B cell (primary cell): ENCODE measurements around the gene GATA1. TPM values are rescaled to one million over a fixed set of nuclear protein-coding genes. Genes with fewer than 3 reads are reported as not detected.

ENCODE experiments used
- ATAC-seq: fragments of 200-7000 bp; cut with Tn5 transposase; one replicate; pipeline ENCODE4 v1.10.0; 2021; ENCODE audit warnings: low read depth, mild to moderate bottlenecking, moderate number of reproducible peaks, moderate library complexity
- CTCF ChIA-PET: fragments of 350-600 bp; sonication (Branson Sonifier 250); formaldehyde crosslinking; loops from one replicate; lab custom pipeline; 2021; ENCODE audit warnings: antibody characterized with exemption, inconsistent platforms; lab: Charles Lee
- POLR2A ChIA-PET: fragments of 350-600 bp; sonication (Branson Sonifier 250); formaldehyde crosslinking; loops from one replicate; lab custom pipeline; 2021; ENCODE audit warnings: antibody characterized with exemption; lab: Charles Lee
- DNase-seq: peaks from one replicate; pipeline ENCODE4 v3.0.0; 2013
- H2AFZ ChIP-seq: 2 replicates; pipeline ENCODE4 v1.6.1; 2012; ENCODE audit warnings: mild to moderate bottlenecking, low read depth, low read length; ENCODE audit not compliant: insufficient read depth, poor library complexity, severe bottlenecking
- H3K27ac ChIP-seq, 2 donors: 1 replicate in 1 of 2; 2 replicates in 1 of 2; pipeline ENCODE4 v1.5.1; 2012 to 2013; ENCODE audit warnings: low read length in 2 of 2, mild to moderate bottlenecking in 2 of 2, moderate library complexity in 1 of 2
- H3K27me3 ChIP-seq, 4 experiments: fragments of 200-600 bp in 1 of 4; sonication (generic) in 1 of 4; replicated peaks in 1 of 4; 1 replicate in 2 of 4; 2 replicates in 2 of 4; pipeline versions ENCODE4 v1.6.1 to v1.7.0; 2013 to 2016; ENCODE audit warnings: low read length in 3 of 4, mild to moderate bottlenecking in 2 of 4, mixed read lengths in 1 of 4, moderate library complexity in 1 of 4; ENCODE audit not compliant: insufficient read depth in 4 of 4, control insufficient read depth in 3 of 4; ENCODE audit errors: control extremely low read depth in 1 of 4
- H3K36me3 ChIP-seq, 2 experiments: replicated peaks in 1 of 2; 1 replicate in 1 of 2; 2 replicates in 1 of 2; pipeline versions ENCODE4 v1.6.1 to v1.7.1; 2013; ENCODE audit warnings: low read length in 1 of 2; ENCODE audit not compliant: insufficient read depth in 2 of 2, control insufficient read depth in 1 of 2; ENCODE audit errors: control extremely low read depth in 1 of 2, extremely low read depth in 1 of 2
- H3K4me1 ChIP-seq, 2 donors: fragments of 200-600 bp in 1 of 2; sonication (generic) in 1 of 2; 1 replicate in 1 of 2; 2 replicates in 1 of 2; pipeline versions ENCODE4 v1.5.1 to v1.6.1; 2013 to 2017; ENCODE audit warnings: low read length in 2 of 2; ENCODE audit not compliant: control insufficient read depth in 2 of 2, insufficient read depth in 2 of 2
- H3K4me2 ChIP-seq: replicated peaks from 2 replicates; pipeline ENCODE3; 2012; ENCODE audit warnings: mild to moderate bottlenecking, low read depth, low read length; ENCODE audit not compliant: poor library complexity, severe bottlenecking
- H3K4me3 ChIP-seq, 5 experiments: fragments of 200-600 bp in 1 of 5; sonication (generic) in 1 of 5; 1 replicate in 3 of 5; 2 replicates in 2 of 5; pipeline versions ENCODE4 v1.5.1 to v1.7.0; 2011 to 2016; ENCODE audit warnings: low read length in 4 of 5, mild to moderate bottlenecking in 4 of 5, low read depth in 2 of 5, control low read depth in 1 of 5, moderate library complexity in 1 of 5; ENCODE audit not compliant: insufficient read depth in 1 of 5; ENCODE audit errors: control extremely low read depth in 1 of 5, extremely low read depth in 1 of 5
- H3K79me2 ChIP-seq: fragments of 200-600 bp; sonication (generic); one replicate; pipeline ENCODE4 v1.6.0; 2016; ENCODE audit warnings: low read length; ENCODE audit not compliant: control insufficient read depth, insufficient read depth
- H3K9ac ChIP-seq: fragments of 200-600 bp; sonication (generic); 2 replicates; pipeline ENCODE4 v1.6.1; 2017; ENCODE audit warnings: mild to moderate bottlenecking, low read length, moderate library complexity
- H3K9me3 ChIP-seq, 3 donors: one replicate each; pipeline versions ENCODE4 v1.6.1 to v1.7.1; 2013; ENCODE audit warnings: low read length in 2 of 3; ENCODE audit not compliant: control insufficient read depth in 2 of 3, insufficient read depth in 1 of 3; ENCODE audit errors: control extremely low read depth in 1 of 3
- H4K20me1 ChIP-seq: 2 replicates; pipeline ENCODE4 v1.6.0; 2012; ENCODE audit warnings: mild to moderate bottlenecking, low read length; ENCODE audit not compliant: insufficient read depth, control insufficient read depth, poor library complexity, severe bottlenecking
- H3K27ac Mint-ChIP-seq: one replicate; pipeline ENCODE4 v1.8.0; 2021; ENCODE audit warnings: mixed read lengths
- H3K27me3 Mint-ChIP-seq: one replicate; pipeline ENCODE4 v1.8.0; 2021; ENCODE audit warnings: mixed read lengths
- H3K4me1 Mint-ChIP-seq: one replicate; pipeline ENCODE4 v1.8.0; 2021; ENCODE audit warnings: mixed read lengths
- H3K4me3 Mint-ChIP-seq: one replicate; pipeline ENCODE4 v1.8.0; 2021; ENCODE audit warnings: mixed read lengths
- H3K9me3 Mint-ChIP-seq: one replicate; pipeline ENCODE4 v1.8.0; 2022; ENCODE audit warnings: mixed read lengths; ENCODE audit not compliant: insufficient read depth
- EZH2 ChIP-seq: IDR thresholded peaks from 2 replicates; pipeline ENCODE4 v1.6.1; 2012; ENCODE audit warnings: borderline replicate concordance, low read depth, mild to moderate bottlenecking, moderate library complexity, low read length; ENCODE audit not compliant: insufficient read depth, poor library complexity, severe bottlenecking
- WGBS: methylation state at CpG from one replicate; pipeline ENCODE4 v1.1.5; 2013; ENCODE audit warnings: missing lambda C conversion rate; ENCODE audit not compliant: insufficient coverage; 5-methylcytosine and 5-hydroxymethylcytosine counted together
- intact Hi-C: fragments of 100-400 bp; cut with micrococcal nuclease; formaldehyde crosslinking; loops from one replicate; pipeline ENCODE4 v1.10.0; 2022
- polyA plus RNA-seq: library from polyadenylated mRNA; depleted of rRNA; stranded (reverse); fragments of >200 nt; gene quantifications from 2 replicates; pipeline ENCODE4 v1.2.3, GENCODE V29; 2012
- total RNA-seq, 2 donors: library from RNA; stranded (reverse); fragments of 120-200 nt in 1 of 2; gene quantifications; 1 replicate in 1 of 2; 2 replicates in 1 of 2; pipeline versions ENCODE4 v1.2.3 to v1.2.4, GENCODE V29; 2013 to 2022
- TF ChIP-seq, protein P1 (sequence below): fragments of 200-600 bp; IDR thresholded peaks from one replicate; pipeline ENCODE4 v1.8.0; 2022; ENCODE audit warnings: antibody characterized with exemption, mild to moderate bottlenecking

GATA1 gene
- total and polyA plus RNA-seq, 2 donors (not counting 1 experiment from before 2014, with no cell fraction given): not detected

DNA sequence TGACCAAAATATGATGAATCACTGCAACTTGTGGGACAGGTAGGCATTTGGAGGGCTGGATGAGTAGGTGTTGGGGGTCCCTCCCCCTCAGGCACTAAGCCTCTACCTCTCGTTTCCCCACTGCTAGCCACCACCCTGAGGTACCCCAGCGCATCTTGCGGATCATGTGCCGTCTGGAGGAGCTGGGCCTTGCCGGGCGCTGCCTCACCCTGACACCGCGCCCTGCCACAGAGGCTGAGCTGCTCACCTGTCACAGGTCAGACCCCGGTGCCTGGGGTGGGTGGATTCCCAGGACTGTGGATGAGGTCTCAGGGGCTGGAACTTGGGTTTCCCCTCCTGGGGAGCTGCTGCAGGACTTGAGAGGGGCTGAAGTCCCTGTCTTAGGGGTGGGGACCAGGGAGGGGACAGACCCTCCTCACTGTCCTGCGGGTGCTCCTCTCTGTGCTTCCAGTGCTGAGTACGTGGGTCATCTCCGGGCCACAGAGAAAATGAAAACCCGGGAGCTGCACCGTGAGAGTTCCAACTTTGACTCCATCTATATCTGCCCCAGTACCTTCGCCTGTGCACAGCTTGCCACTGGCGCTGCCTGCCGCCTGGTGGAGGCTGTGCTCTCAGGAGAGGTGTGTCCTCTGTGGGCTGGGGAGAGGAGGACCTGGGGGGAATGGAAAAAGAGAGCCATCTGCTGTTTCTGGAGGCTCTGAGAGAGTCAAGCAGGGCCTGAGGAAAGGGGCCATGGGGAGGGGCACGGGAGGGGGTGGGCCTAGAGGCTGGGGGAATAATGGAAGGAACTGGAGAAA lies 29.8 kb downstream of the GATA1 start:
- H3K27ac Mint-ChIP-seq: no peak overlapping the region
- Histone ChIP-seq H3K9ac (no peak overlapping the region), H2AFZ (no peak overlapping the region), H3K4me2 (no peak overlapping the region), H3K4me1 (no peaks in the 10 kb centered on the region), H3K79me2 (no peaks in the 10 kb centered on the region), H3K27me3 (no peaks in the 10 kb centered on the region), H4K20me1 (no peaks in the 10 kb centered on the region), H3K4me3 (no peak overlapping the region), H3K27ac (no peak overlapping the region), H3K36me3 (peaks cover 0 to 7% of the 10 kb centered on the region in 2 experiments), H3K9me3 (no peaks in the 10 kb centered on the region)
- no peak for DNase-seq
- no peaks in the 10 kb centered on the region for H3K9me3 Mint-ChIP-seq
- no peak for TF ChIP-seq EZH2
- TF ChIP-seq, protein P1, sequence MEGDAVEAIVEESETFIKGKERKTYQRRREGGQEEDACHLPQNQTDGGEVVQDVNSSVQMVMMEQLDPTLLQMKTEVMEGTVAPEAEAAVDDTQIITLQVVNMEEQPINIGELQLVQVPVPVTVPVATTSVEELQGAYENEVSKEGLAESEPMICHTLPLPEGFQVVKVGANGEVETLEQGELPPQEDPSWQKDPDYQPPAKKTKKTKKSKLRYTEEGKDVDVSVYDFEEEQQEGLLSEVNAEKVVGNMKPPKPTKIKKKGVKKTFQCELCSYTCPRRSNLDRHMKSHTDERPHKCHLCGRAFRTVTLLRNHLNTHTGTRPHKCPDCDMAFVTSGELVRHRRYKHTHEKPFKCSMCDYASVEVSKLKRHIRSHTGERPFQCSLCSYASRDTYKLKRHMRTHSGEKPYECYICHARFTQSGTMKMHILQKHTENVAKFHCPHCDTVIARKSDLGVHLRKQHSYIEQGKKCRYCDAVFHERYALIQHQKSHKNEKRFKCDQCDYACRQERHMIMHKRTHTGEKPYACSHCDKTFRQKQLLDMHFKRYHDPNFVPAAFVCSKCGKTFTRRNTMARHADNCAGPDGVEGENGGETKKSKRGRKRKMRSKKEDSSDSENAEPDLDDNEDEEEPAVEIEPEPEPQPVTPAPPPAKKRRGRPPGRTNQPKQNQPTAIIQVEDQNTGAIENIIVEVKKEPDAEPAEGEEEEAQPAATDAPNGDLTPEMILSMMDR: no peak
- intact Hi-C loops: no loop called here
- ATAC-seq: no peak
- H3K4me1 Mint-ChIP-seq: no peaks in the 10 kb centered on the region
- ChIA-PET POLR2A (no interaction called here), CTCF (no interaction called here)
- H3K27me3 Mint-ChIP-seq: no peaks in the 10 kb centered on the region
- no peak overlapping the region for H3K4me3 Mint-ChIP-seq
- WGBS: 100% methylated on average over 7 of the region's 18 CpGs

- WGBS: 100% methylated on average over 7 of the region's 16 CpGs
- intact Hi-C loops: no loop called here
- ATAC-seq (no peak), DNase-seq (no peak)
- Mint-ChIP-seq H3K4me3 (no peak overlapping the region), H3K4me1 (no peaks in the 10 kb centered on the region), H3K27ac (no peak overlapping the region), H3K9me3 (no peaks in the 10 kb centered on the region), H3K27me3 (no peaks in the 10 kb centered on the region)
- peaks cover 0 to 7% of the 10 kb centered on the region in 2 experiments for H3K36me3 ChIP-seq
- no peaks in the 10 kb centered on the region for H3K9me3 ChIP-seq
- no peaks in the 10 kb centered on the region for H4K20me1 ChIP-seq
- no peak overlapping the region for H3K27ac ChIP-seq
- H3K4me2 ChIP-seq: no peak overlapping the region
- no peaks in the 10 kb centered on the region for H3K4me1 ChIP-seq
- H3K27me3 ChIP-seq: no peaks in the 10 kb centered on the region
- H3K9ac ChIP-seq: no peak overlapping the region
- no peak overlapping the region for H2AFZ ChIP-seq
- H3K4me3 ChIP-seq: no peak overlapping the region
- CTCF ChIA-PET: no interaction called here
- no peaks in the 10 kb centered on the region for H3K79me2 ChIP-seq
- TF ChIP-seq, protein P1: no peak
- POLR2A ChIA-PET: no interaction called here
Measured at GRCh38 chrX:48818098-48818497, 31.7 kb downstream of the GATA1 start.
